ENCODE results near the gene TEAD3. TPM values are rescaled to one million over a fixed set of nuclear protein-coding genes. Genes with fewer than 3 reads are reported as not detected.

Gene TEAD3
- total and polyA plus RNA-seq, 2 of the 4 experiments (the other 2 are of a cell fraction), result 5.2 to 28.0 TPM

DNA sequence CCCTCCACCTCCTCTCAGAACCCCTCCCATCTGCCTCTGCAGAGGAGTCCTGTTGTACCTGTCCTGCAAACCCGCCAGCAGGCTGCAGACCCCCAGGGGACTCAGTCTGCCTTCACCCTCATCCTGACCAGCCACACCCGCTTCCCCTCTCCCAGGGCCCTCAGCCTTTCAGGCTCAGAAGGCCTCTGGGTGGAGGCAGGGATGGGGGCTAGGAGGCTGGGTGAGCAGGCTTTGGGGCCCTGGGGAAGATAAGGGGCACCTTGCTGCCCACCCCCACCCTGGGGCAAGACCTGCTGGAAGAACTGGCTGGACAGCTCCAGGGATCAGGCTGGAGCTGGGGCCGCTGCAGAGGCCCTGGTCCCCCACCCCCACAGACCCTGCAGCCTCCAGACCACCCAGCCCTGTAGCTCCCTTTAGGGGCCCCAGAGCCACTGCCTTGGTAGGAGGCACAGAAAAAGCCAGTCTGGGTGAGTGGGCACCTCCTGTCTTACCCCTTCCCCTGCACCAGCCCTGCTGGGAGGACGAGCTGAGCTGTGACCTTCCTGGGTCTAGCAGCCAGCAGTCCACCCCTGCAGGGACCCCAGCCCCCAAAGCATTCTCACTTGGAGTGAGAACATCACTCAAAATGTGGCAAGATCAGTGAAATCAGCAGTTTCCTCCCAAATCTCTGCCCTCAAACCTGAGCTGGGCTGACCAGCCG is 5.2 kb downstream of the TEAD3 start:
- intact Hi-C loops (cut with micrococcal nuclease), result no loop called here
- peak overlapping the region; percentile 96; the same call in 1 of the 2 replicates for H2BK120ac ChIP-seq (ENCODE audit: low read depth, low read length)
- H3K79me1 ChIP-seq (ENCODE audit: low read depth in 1 of 2, low read length in 2 of 2), result peaks cover 29 to 91% of the 10 kb centered on the region in 2 experiments
- in situ Hi-C loops (cut with MboI; ENCODE audit: low sequenced_read_pairs), result no loop called here
- H3K23ac ChIP-seq (ENCODE audit: low read depth, low read length), result peak overlapping the region; percentile 94; the same call in 1 of the 2 replicates
- no CpG with 5 or more reads among the region's 5 CpGs for WGBS, 2 experiments (ENCODE audit: extremely low coverage in 2 of 2, insufficient read length in 1 of 2)
- dilution Hi-C loops (cut with HindIII; ENCODE audit: low sequenced_read_pairs, unreplicated experiment), result no loop called here
- H2BK15ac ChIP-seq (ENCODE audit: low read depth, low read length), result peak overlapping the region; percentile 5; the same call in 1 of the 3 replicates
- H3K9me3 ChIP-seq (ENCODE audit: control insufficient read depth, insufficient read depth, low read length), result no peaks in the 10 kb centered on the region
- H2AK5ac ChIP-seq (ENCODE audit: low read depth, low read length), result peak overlapping the region; percentile 98
- H3K56ac ChIP-seq (ENCODE audit: extremely low read depth, insufficient read depth, low read length), result peak overlapping the region; percentile 11; the same call in 1 of the 2 replicates
- peaks cover 32% of the 10 kb centered on the region for H3K9me1 ChIP-seq (ENCODE audit: insufficient read depth, low read length)
- ChIA-PET POLR2A (ENCODE audit: unreplicated experiment) (interaction anchor here (0.6 kb wide), 2 partner anchors 19 to 556 kb away, joined by 4 to 10 read pairs; no protein-coding TSS in a partner anchor), CTCF (no interaction called here)
- no peak for TF ChIP-seq NFE2L2 (IDR thresholded peaks at IDR 0.05; ENCODE audit: low read depth, low read length)
- TF ChIP-seq RFX5 (IDR thresholded peaks at IDR 0.05; ENCODE audit: low read depth, low read length), result no peak
- H3K14ac ChIP-seq (replicated peaks; ENCODE audit: low read depth, low read length), result peak overlapping the region; percentile 97
- H3K4ac ChIP-seq (ENCODE audit: low read depth, low read length), result peak overlapping the region; percentile 97
- H2BK5ac ChIP-seq (ENCODE audit: low read depth, low read length, poor library complexity, severe bottlenecking), result no peak overlapping the region
- H3K4me2 ChIP-seq (ENCODE audit: low read depth, low read length), result peak overlapping the region; percentile 10; the same call in 1 of the 2 replicates
- peaks cover 40% of the 10 kb centered on the region for H4K20me1 ChIP-seq (ENCODE audit: insufficient read depth, low read length)
- H3K4me3 ChIP-seq (ENCODE audit: insufficient read depth, low read depth, low read length), result no peak overlapping the region
- H4K5ac ChIP-seq (ENCODE audit: low read depth, low read length), result peak overlapping the region; percentile 1; the same call in 1 of the 2 replicates
- H3K18ac ChIP-seq (ENCODE audit: low read depth, low read length), result peak overlapping the region; percentile 27; the same call in 1 of the 2 replicates
- H3K4me1 ChIP-seq (ENCODE audit: control insufficient read depth, insufficient read depth, low read length), result peaks cover 64% of the 10 kb centered on the region
- peak overlapping the region; percentile 64 to 89; a peak in 2 of 4 replicates for H4K8ac ChIP-seq (ENCODE audit: low read depth in 2 of 2, low read length in 2 of 2)
- DNase-seq, result no peak
- peak overlapping the region; percentile 15 for H2AFZ ChIP-seq (replicated peaks; ENCODE audit: low read length, poor library complexity)
- H3K36me3 ChIP-seq (ENCODE audit: control insufficient read depth, insufficient read depth, low read length), result 0 out of 2 replicates have a peak, but pooled peaks cover 5% of the 10 kb centered on the region
- ATAC-seq (ENCODE audit: low read depth), result no peak
- peak overlapping the region; percentile 13; the same call in 1 of the 2 replicates for H2BK20ac ChIP-seq (ENCODE audit: low read depth, low read length)
- peak overlapping the region; percentile 79 for H3K27ac ChIP-seq (ENCODE audit: insufficient read depth, low read length)
- H2AK9ac ChIP-seq (replicated peaks; ENCODE audit: low read depth, low read length, poor library complexity), result peak overlapping the region; percentile 86
- H4K91ac ChIP-seq (ENCODE audit: insufficient read depth, low read depth, low read length), result peak overlapping the region; percentile 89
- H3K9ac ChIP-seq (ENCODE audit: low read depth, low read length), result peak overlapping the region; percentile 8
- H3K27me3 ChIP-seq (ENCODE audit: control insufficient read depth, insufficient read depth, low read length), result no peaks in the 10 kb centered on the region
- BruUV-seq (replicated peaks), result no TSS peak
